IMR-90 (cell line): Measurements from ENCODE around the gene PAX5. TPM values are rescaled to one million over a fixed set of nuclear protein-coding genes. Genes with fewer than 3 reads are reported as not detected.
"Not testable (repeated sequence)": the region's sequence is repeated elsewhere in the genome, so short reads cannot be mapped to it uniquely, and the experiment has no call there.

Source experiments
- ATAC-seq: fragments of 200-7000 bp; cut with Tn5 transposase; 2 replicates; pipeline ENCODE4 v1.9.1; 2020; ENCODE audit warnings: low read depth, mild to moderate bottlenecking, moderate library complexity
- BruUV-seq: library from RNA; stranded (reverse); fragments of 400-500 nt; replicated peaks from 2 replicates; lab custom pipeline; 2021; lab: Mats Ljungman, UMichigan
- CTCF ChIA-PET: fragments of 300-600 bp; formaldehyde crosslinking; extraction: SDS; loops from one replicate; lab custom pipeline; 2021; ENCODE audit warnings: antibody characterized with exemption; lab: Yijun Ruan, JAX
- POLR2A ChIA-PET: fragments of 300-600 bp; sonication (Branson Sonifier 250); formaldehyde crosslinking; loops from one replicate; lab custom pipeline; 2022; ENCODE audit warnings: antibody characterized with exemption; ENCODE audit not compliant: unreplicated experiment; lab: Charles Lee
- DNase-seq: peaks from one replicate; pipeline ENCODE4 v3.0.0; 2013
- H2AFZ ChIP-seq: replicated peaks from 2 replicates; pipeline ENCODE3; 2013; ENCODE audit warnings: low read length, mild to moderate bottlenecking; ENCODE audit not compliant: poor library complexity
- H2AK5ac ChIP-seq: 2 replicates; pipeline ENCODE4 v1.6.1; 2013; ENCODE audit warnings: low read depth, low read length, inconsistent platforms
- H2AK9ac ChIP-seq: replicated peaks from 2 replicates; pipeline ENCODE3; 2013; ENCODE audit warnings: mild to moderate bottlenecking, low read depth, low read length, moderate library complexity; ENCODE audit not compliant: poor library complexity
- H2BK120ac ChIP-seq: 2 replicates; pipeline ENCODE4 v1.6.1; 2013; ENCODE audit warnings: low read depth, low read length, inconsistent platforms
- H2BK15ac ChIP-seq: 3 replicates; pipeline ENCODE4 v1.6.1; 2013; ENCODE audit warnings: low read depth, low read length, inconsistent platforms
- H2BK20ac ChIP-seq: 2 replicates; pipeline ENCODE4 v1.6.1; 2013; ENCODE audit warnings: low read depth, mild to moderate bottlenecking, inconsistent platforms, low read length, moderate library complexity
- H2BK5ac ChIP-seq: 2 replicates; pipeline ENCODE4 v1.6.1; 2013; ENCODE audit warnings: mild to moderate bottlenecking, low read depth, low read length, inconsistent platforms; ENCODE audit not compliant: poor library complexity, severe bottlenecking
- H3K14ac ChIP-seq: replicated peaks from 2 replicates; pipeline ENCODE4 v1.6.1; 2013; ENCODE audit warnings: low read depth, low read length, inconsistent platforms
- H3K18ac ChIP-seq: 2 replicates; pipeline ENCODE4 v1.6.1; 2013; ENCODE audit warnings: low read depth, low read length, control low read depth
- H3K23ac ChIP-seq: 2 replicates; pipeline ENCODE4 v1.6.1; 2013; ENCODE audit warnings: low read depth, low read length, inconsistent platforms
- H3K27ac ChIP-seq: 2 replicates; pipeline ENCODE4 v1.5.1; 2013; ENCODE audit warnings: mild to moderate bottlenecking, control low read depth, low read length; ENCODE audit not compliant: insufficient read depth
- H3K27me3 ChIP-seq: 2 replicates; pipeline ENCODE4 v1.6.1; 2013; ENCODE audit warnings: low read length; ENCODE audit not compliant: control insufficient read depth, insufficient read depth
- H3K36me3 ChIP-seq: 2 replicates; pipeline ENCODE4 v1.6.1; 2013; ENCODE audit warnings: low read length, mixed read lengths; ENCODE audit not compliant: control insufficient read depth, insufficient read depth
- H3K4ac ChIP-seq: 2 replicates; pipeline ENCODE4 v1.6.1; 2013; ENCODE audit warnings: low read depth, low read length, inconsistent platforms
- H3K4me1 ChIP-seq: 2 replicates; pipeline ENCODE4 v1.6.1; 2013; ENCODE audit warnings: low read length, mixed read lengths; ENCODE audit not compliant: control insufficient read depth, insufficient read depth
- H3K4me2 ChIP-seq: 2 replicates; pipeline ENCODE4 v1.6.1; 2013; ENCODE audit warnings: low read depth, mild to moderate bottlenecking, control low read depth, low read length, moderate library complexity
- H3K4me3 ChIP-seq: 2 replicates; pipeline ENCODE4 v1.5.1; 2013; ENCODE audit warnings: low read depth, mild to moderate bottlenecking, control low read depth, low read length, moderate library complexity; ENCODE audit not compliant: insufficient read depth
- H3K56ac ChIP-seq: 2 replicates; pipeline ENCODE4 v1.6.1; 2013; ENCODE audit warnings: low read length, inconsistent platforms; ENCODE audit not compliant: insufficient read depth; ENCODE audit errors: extremely low read depth
- H3K79me1 ChIP-seq, 2 experiments: 2 replicates each; pipeline ENCODE4 v1.6.1; 2013; ENCODE audit warnings: low read length in 2 of 2, inconsistent platforms in 1 of 2, low read depth in 1 of 2
- H3K9ac ChIP-seq: 2 replicates; pipeline ENCODE4 v1.6.1; 2013; ENCODE audit warnings: low read depth, low read length, control low read depth
- H3K9me1 ChIP-seq: 2 replicates; pipeline ENCODE4 v1.6.1; 2013; ENCODE audit warnings: low read length, inconsistent platforms; ENCODE audit not compliant: insufficient read depth
- H3K9me3 ChIP-seq: 2 replicates; pipeline ENCODE4 v1.6.1; 2013; ENCODE audit warnings: low read length; ENCODE audit not compliant: control insufficient read depth, insufficient read depth
- H4K20me1 ChIP-seq: 2 replicates; pipeline ENCODE4 v1.6.1; 2013; ENCODE audit warnings: low read length, inconsistent platforms; ENCODE audit not compliant: insufficient read depth
- H4K5ac ChIP-seq: 2 replicates; pipeline ENCODE4 v1.6.1; 2013; ENCODE audit warnings: mild to moderate bottlenecking, low read depth, low read length, control low read depth
- H4K8ac ChIP-seq, 2 experiments: 2 replicates each; pipeline ENCODE4 v1.6.1; 2013; ENCODE audit warnings: low read depth in 2 of 2, low read length in 2 of 2, control low read depth in 1 of 2, inconsistent platforms in 1 of 2
- H4K91ac ChIP-seq: 2 replicates; pipeline ENCODE4 v1.6.1; 2013; ENCODE audit warnings: low read depth, low read length, inconsistent platforms; ENCODE audit not compliant: insufficient read depth
- POLR2A ChIP-seq: IDR thresholded peaks from 2 replicates; pipeline ENCODE4 v1.6.1; 2012; ENCODE audit warnings: mild to moderate bottlenecking, low read depth, low read length
- WGBS, 2 experiments: methylation state at CpG; one replicate each; pipeline versions ENCODE4 v1.1.5 to v1.1.7; 2013; ENCODE audit warnings: missing lambda C conversion rate in 2 of 2; ENCODE audit not compliant: insufficient read length in 1 of 2; ENCODE audit errors: extremely low coverage in 2 of 2; 5-methylcytosine and 5-hydroxymethylcytosine counted together
- dilution Hi-C: fragments of 300-500 bp; cut with HindIII; formaldehyde crosslinking; loops from one replicate; pipeline ENCODE4 v1.14.3; 2018; ENCODE audit warnings: low sequenced_read_pairs; ENCODE audit not compliant: unreplicated experiment
- in situ Hi-C: fragments of 300-500 bp; cut with MboI; formaldehyde crosslinking; loops from 3 replicates; pipeline ENCODE4 v1.14.3; 2019; ENCODE audit warnings: low sequenced_read_pairs, inconsistent platforms, mixed read lengths
- intact Hi-C: fragments of 100-400 bp; cut with micrococcal nuclease; formaldehyde crosslinking; loops from 2 replicates; pipeline ENCODE4 v1.10.0; 2022
- polyA plus RNA-seq, 3 experiments: library from polyadenylated mRNA; depleted of rRNA; stranded (reverse); fragments of >200 nt; gene quantifications; 2 replicates each; pipeline ENCODE4 v1.2.3, GENCODE V29; 2012; ENCODE audit warnings: low replicate concordance in 1 of 3
- total RNA-seq: library from RNA; depleted of rRNA; stranded (reverse); fragments of >200 nt; gene quantifications from 2 replicates; pipeline ENCODE4 v1.2.3, GENCODE V29; 2012

The PAX5 gene
- total and polyA plus RNA-seq, 2 of the 4 experiments (the other 2 are of a cell fraction): not detected

DNA sequence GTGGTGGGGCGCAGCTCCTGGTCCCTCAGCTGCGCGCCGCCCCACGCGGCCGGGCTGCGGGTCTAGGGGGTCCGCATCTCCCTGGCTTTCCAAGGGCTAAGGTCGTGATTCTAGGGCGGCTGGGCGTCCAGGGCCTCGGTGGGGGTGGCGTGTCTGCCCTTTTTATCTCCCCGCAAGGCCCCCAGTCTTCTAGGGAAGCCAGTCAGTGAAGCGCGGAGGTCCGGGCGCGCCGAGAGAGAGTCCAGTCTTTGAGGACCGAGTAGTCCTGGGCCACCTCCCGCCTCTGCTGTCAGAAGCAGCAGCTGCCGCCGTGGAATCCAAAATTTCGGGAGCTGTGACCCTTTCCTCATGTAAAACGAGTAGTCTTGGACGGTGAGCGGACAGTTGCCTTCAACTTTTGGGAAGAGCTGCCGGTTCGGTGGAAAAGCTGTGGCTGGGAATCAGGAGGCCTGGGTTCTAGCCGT is 46.1 kb upstream of the PAX5 start:
- Histone ChIP-seq H3K79me1 (peaks cover 12 to 35% of the 10 kb centered on the region in 2 experiments; a peak in 3 of 4 replicates), H3K4me2 (peak overlapping the region; percentile 94), H3K14ac (peak overlapping the region; percentile 92), H2BK5ac (peak overlapping the region; percentile 74), H3K27ac (peak overlapping the region; percentile 80), H2BK120ac (peak overlapping the region; percentile 39; the same call in 1 of the 2 replicates), H3K4me3 (peak overlapping the region; percentile 86), H3K4ac (peak overlapping the region; percentile 90), H2AK5ac (peak overlapping the region; percentile 31; the same call in 1 of the 2 replicates), H2AFZ (peak overlapping the region; percentile 99), H2AK9ac (peak overlapping the region; percentile 97), H4K5ac (peak overlapping the region; percentile 35; the same call in 1 of the 2 replicates), H4K91ac (peak overlapping the region; percentile 25), H3K18ac (peak overlapping the region; percentile 30; the same call in 1 of the 2 replicates), H4K8ac (peak overlapping the region; percentile 88 to 91; a peak in 2 of 4 replicates), H3K9ac (peak overlapping the region; percentile 70), H3K23ac (peak overlapping the region; percentile 51; the same call in 1 of the 2 replicates)
- WGBS, 2 experiments: 3% methylated on average over 18 of the region's 32 CpGs; no CpG with 5 or more reads in 1 of the 2 experiments
- H2BK20ac ChIP-seq, CTCF ChIA-PET, POLR2A ChIA-PET, H3K4me1 ChIP-seq, H3K9me3 ChIP-seq, dilution Hi-C loops, H3K56ac ChIP-seq, H3K9me1 ChIP-seq, H4K20me1 ChIP-seq, H2BK15ac ChIP-seq, in situ Hi-C loops, H3K27me3 ChIP-seq, H3K36me3 ChIP-seq: not testable (repeated sequence)
- BruUV-seq: TSS peak; percentile 72
- TF ChIP-seq POLR2A: peak; percentile 12; the same call in 1 of the 2 replicates
- ATAC-seq: peak; percentile 51
- DNase-seq: peak; percentile 8
- intact Hi-C loops: loop anchor here (5.0 kb wide), 1 partner anchor 42 kb away; the partner anchor contains the start of gene ZCCHC7
